Kidney capillary endothelial cell (primary cell): ENCODE measurements around the gene TOR3A.

Source experiments
- DNase-seq: peaks from one replicate; pipeline ENCODE4 v3.0.0-alpha.2; 2018; ENCODE audit warnings: low spot score

TOR3A gene

DNA sequence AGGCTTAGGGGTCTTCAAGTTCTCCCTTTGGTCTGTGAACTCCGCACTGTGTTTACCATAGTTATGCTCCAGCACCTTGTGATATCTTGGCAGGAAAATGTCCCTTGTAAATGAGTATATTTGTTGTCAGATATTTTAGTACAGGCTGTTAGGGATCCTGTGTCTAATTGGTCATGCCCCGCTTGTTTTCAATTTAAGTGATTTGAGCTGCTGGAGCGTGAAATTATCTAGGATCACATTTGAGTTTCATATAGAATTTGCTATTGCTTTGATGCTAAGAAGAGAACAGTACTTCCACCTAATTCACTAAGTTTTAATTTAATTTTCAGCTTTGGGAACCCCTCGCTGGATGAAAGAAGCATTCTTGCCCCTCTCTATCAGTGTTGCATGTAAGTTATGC lies 15.4 kb upstream of the TOR3A start:
- DNase-seq, result no peak

DNA sequence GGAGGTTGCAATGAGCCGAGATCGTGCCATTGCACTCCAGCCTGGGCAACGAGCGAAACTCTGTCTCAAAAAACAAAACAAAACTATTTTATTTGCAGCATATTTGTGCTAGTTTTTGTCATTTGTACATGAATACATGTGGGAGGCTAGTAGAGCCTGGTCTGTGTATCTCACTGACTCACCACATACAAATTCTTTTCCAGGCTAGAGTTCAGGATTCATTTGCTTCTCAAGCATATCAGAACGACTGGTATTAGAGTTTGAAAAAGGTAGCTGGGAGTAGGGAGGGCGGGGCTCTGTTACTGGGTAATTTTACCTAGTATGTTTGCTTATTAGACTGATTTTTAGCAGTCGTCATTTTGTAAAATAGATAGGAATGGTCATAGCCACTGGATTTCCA lies 4.5 kb upstream of the TOR3A start:
- no peak for DNase-seq

DNA sequence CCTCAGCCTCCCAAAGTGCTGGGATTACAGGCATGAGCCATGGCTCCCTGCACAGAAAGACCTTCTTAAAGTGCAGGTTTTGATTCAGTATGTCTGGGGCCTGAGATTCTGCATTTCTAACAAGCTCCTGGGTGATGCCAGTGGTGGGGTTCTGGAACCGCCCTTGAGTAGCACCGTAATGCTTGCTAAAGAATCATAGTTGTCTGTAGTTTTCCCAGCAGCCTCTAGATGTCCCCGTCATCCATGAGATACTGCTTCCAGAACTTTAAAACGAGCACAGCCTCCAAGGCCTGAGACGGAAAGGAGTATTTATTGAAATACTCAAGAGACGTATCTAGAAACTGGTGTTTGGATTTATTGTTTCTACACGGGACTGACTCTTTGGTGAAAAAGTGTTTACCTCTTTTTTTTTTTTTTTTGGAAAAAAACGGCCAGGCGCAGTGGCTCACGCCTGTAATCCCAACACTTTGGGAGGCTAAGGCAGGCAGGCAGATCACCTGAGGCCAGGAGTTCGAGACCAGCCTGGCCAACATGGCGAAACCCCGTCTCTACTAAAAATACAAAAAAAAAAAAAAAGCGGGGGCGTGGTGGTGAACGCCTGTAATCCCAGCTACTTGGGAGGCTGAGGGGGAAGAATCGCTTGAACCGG lies 2.6 kb upstream of the TOR3A start:
- peak; percentile 79 for DNase-seq

DNA sequence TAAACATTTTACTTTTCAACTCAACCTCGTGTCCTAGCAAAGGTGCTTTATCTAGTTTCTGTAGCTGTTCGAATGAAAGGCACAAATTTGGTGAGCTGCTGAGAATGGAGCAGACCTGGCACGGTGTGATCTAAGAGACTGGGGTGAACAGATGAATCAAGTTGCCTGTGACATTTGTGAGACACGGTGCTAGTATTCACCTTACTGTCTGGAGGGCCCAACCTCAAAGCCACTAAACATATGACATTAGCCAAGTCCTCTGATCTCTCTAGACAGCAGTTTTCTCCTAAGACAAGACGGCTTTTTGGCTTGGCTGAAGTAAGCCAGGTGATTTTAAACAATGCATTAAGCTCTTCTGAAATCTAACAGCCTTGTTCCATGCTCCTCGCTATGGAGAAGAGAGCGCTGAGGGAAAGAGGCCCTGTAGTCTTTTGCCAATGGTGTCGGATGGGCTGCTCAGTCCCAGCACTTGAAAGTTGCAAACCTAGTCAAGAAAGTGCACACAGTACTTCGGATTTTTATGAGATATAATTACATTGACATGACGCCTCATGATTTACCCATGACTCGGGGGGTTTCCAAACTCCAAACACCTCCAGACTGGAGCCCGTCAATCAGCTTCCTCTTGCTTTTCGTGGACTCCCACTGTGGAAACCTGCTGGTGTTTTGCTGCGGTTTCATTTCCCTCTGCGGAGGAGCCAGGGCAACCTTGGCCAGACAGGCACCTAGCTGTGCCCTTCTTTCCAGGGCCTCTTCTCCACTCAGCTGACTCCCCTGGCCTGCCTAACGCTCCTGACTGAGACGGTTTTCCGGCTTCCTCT lies 794 bp upstream of the TOR3A start:
- DNase-seq, result no peak

DNA sequence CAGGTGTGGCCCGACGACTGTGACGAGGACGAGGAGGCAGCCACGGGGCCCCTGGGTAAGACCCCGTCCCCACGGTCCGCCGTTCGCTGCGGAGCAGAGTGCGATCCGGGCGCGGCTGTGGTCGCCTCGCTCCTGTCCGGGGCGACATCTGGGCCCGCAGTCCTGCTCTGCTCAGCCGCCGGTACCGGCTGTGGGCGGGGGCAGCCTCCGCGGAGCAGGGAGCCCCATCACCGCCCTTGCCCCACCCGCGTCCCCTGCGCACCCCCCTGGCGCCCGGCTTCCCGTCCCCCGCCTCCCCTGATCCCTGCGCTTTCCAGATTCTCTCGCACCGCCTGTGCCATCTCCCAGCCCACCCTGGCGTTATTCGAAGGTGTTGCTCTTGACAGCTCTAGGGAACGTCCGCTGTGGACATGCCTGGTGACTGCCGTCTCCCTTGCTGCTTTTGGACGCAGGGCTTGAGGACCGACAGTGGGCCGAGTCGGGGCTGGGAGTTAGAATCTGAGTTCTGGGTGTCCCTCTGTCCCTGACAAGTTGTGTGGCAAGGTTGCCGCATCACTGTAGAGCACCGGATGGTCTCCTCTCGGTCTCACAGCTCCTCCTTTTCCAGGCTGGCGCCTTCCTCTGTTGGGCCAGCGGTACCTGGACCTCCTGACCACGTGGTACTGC lies 596 bp downstream of the TOR3A start:
- peak; percentile 40 for DNase-seq

DNA sequence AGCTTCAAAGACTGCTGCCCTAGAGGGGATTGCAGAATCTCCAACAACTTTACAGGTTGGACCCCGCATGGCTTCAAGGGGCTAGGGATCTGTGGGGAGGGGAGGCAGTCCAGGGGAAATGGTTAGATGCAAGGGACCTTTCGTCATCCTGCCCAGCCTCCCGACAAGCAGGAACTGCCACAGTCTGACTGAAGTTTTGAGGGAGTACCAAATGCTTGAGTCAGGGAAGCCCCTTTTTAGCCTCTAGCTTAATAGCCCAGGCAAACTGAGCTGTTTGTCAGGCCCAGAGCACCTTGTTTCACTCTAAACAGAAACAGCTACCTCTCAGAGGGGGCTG lies 1.1 kb downstream of the TOR3A start:
- DNase-seq, result peak; percentile 41

DNA sequence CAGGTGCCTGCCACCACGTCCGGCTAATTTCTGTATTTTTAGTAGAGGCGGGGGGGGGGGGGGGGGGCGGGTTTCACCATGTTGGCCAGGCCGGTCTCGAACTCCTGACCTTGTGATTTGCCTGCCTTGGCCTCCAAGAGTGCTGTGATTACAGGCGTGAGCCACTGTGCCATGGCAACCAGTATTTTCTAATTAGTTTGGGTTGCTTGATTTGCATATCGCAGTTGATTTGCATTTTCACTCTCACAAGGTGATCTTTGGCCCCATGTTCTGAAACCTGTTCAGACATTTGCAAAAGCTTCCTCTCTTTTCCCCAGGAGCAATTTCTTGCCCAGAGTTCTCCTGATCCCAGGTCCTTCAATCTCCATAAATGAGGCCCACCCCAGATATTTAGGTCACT lies 1.7 kb downstream of the TOR3A start:
- no peak for DNase-seq

DNA sequence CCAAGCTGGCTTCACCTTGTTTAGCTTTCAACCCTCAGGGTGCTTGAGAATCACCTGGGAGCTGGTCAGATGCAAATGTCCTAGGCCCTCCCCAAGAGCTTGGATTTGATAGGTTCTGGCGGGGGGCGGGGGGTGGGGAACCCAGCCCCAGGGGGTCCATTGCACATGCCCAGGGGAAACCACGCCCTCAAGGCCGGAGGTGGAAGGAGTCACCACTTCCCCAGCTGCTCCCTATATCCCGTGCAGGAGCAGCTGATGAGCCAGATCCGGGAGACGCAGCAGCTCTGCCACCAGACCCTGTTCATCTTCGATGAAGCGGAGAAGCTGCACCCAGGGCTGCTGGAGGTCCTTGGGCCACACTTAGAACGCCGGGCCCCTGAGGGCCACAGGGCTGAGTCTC lies 5.8 kb downstream of the TOR3A start:
- peak; percentile 81 for DNase-seq

DNA sequence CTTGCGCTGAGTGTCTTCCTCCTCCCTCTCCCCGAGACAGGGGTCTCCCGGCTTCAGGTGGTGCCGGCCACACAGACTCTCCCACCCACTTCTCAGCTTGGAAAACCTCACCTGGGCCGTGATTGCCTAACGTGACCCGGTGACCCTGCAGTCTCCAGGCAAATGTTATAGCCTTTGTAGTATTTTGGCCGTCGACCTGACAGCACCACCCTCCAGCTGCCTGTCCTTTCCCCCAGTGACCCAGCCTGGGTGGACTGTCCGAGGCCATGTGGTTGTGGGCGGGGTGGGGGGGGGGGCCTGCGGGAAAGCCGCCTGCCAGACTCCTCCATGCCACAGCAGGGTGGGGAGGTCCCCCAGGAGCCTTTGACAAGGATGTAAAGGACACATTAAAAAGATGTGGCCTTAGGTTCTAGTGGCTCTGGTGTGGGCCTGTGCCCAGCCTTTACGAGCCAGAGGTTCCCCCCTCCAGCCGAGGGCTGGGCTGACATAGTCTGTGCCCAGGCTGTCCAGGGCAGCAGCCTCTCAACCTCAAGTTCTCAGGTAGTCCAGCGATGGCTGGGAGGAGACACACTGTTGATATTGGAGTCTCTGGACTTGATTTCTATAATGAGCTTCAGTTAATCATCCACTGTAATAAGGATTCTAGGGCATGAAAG lies 8.1 kb downstream of the TOR3A start:
- no peak for DNase-seq

DNA sequence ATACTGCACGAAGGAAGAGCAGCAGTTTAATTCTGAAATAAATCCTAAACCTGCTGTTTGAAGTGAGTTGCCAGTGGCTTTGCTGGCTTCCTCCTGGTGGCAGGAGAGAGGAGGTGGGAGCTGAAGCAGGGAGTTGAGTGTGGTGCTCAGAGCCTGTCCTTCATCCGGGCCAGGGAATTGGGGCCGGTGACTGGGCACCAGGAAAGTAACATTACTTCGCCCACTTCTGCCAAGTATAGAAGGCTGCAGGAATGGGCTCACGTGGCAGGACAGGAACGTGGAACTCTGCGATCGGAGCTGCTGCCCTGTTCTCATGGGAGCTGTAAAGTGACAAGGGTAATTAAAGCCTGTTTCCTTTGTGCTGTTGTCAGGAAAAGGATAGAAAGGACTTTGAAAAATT lies 8.7 kb downstream of the TOR3A start:
- no peak for DNase-seq

DNA sequence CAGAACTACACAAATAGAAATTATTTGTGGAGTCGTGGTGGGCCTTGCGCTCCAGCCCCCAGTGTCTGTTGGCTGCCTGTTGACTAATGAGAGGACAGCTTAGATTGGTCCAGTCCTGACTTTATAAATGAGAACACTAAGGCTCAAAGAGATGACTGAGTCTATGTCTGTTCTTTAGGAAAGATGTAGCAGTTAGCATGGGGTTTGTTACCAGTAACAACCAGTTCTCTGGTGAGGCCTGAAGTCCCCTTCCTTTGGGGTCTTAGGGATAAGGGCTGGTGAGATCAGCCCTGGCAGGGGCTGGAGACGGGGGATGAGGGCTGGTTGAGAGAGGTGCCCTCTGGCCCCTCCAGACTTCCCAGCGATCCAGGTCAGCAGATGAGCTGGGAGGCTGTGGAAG lies 9.1 kb downstream of the TOR3A start:
- DNase-seq, result no peak

DNA sequence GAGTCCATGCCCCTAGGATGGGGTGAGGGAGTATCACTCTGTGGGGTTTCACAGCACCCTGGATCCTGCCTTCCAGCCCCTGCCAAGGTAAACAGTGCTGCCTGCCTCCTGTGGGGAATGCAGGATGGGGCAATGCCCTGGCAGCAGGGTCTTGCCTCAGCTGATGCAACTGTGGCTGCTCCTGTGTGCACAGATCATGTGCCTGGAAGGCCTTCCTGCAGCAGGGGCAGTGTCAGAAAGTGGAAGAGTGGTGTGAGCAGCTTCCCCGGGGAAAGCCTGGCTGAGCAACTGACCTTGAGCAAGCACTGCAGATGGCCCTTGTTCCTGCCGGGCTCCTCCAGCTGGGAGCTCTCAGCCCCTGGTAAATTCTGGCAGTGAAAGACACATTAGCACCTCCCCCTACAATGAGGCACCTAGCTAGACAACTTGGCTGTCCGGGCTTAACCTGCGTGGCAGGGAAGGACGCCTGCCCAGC lies 9.9 kb downstream of the TOR3A start:
- no peak for DNase-seq

DNA sequence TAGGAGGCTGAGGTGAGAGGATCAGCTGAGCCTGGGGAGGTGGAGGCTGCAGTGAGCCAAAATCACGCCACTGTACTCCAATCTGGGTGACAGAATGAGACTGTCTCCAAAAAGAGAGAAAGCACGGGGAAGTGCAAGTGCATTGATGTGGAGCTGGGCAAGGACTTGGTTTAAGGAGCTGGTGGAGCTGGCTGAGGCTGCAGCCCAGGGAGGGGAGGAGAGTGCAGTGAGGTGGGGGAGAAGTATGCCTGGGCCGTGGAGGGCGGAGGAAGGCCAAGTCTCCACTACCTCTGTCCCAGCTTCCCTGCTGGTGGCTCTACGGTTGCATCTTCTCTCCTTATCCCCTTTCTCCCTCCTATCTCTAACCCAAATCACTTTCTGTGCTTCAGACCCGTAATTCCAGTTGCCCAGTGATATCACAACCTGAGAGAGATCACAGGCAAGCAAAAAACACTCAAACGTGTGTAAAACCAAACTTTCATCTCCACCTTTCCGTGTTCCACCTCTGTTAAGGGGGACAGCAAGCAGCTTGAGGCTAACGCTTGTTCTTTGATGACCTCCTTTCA lies 11.1 kb downstream of the TOR3A start:
- no peak for DNase-seq

DNA sequence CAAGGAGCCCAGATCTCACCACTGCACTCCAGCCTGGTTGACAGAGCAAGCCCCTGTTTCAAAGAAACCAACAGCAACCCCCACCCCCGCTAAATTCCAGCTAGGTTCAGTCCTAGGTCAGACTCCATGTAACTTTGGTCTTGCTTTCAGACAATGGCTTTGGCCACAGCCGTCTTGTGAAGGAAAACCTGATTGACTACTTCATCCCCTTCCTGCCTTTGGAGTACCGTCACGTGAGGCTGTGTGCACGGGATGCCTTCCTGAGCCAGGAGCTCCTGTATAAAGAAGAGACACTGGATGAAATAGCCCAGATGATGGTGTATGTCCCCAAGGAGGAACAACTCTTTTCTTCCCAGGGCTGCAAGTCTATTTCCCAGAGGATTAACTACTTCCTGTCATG lies 12.9 kb downstream of the TOR3A start:
- DNase-seq, result peak; percentile 47

DNA sequence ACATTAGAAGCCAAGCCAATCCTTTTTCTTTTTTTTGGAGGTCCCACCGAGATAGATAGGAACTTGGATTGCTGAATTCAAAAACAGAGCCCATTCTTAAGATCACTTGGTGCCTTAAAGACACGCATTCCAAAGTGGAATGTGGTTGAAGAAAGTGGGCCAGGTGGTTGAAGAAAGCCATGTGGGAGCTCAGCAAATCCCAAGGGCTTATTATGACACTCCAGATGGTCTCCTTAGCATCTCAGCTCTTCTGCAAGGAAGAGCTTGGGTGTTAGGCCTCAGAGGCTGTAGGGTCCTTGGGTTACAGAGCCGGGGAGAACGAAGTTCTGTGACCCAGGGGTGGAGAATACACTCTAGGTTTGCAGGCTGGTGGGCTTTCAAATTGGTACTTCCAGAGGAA lies 13.5 kb downstream of the TOR3A start:
- no peak for DNase-seq

DNA sequence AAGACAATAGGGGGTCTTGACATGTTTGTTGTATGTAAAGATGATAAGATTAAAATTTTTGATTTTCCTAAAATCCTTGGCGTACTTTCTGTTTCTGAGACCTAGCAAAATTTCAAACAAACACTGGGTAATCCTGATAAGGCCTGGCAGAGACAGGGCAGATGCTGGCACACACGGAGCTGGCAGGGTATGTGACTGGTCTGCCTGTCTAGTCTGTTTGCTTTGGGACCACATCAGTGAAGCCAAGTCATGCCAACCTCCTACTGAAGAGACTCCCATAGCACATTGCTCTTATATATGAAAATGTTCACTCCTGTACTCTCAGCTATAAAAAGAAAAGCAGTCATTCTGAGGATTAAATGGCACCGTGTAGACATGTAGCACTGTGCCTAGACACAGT lies 14.1 kb downstream of the TOR3A start:
- DNase-seq, result no peak

DNA sequence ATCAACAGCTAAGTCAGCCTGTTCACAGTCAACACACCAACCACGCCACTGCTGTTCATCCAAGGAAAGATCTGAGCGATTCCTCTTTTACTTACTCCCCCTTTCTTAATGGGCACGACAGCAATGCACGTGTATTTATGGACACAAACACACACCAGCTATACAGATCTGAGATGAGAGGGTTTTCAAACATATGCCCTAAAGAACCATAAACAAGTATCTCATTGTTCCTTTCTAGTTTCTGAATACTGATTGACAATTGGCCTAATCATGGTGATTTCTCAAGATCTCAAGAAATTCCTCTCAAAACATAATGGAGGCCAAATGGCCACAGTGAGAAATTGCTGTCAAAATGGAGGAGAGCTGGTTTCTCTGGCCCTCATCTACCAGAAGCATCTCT lies 18.0 kb downstream of the TOR3A start:
- no peak for DNase-seq

DNA sequence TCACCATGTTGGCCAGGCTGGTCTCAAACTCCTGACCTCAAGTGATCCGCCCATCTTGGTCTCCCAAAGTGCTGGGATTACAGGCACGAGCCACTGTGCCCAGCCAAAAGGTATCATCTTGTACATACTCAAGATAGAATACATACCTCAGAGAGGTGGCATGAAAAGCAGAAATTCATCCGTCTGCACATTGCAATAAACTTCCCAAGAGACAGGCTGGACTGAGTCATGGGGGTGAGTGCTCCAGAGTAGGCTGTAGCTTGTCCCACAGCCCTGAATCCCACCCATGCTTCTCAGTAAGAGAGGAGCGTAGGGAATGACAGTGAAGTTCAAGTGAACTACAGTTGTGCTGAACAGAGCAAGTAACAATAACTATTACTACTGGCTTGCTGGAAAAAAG lies 19.7 kb downstream of the TOR3A start:
- DNase-seq, result no peak

DNA sequence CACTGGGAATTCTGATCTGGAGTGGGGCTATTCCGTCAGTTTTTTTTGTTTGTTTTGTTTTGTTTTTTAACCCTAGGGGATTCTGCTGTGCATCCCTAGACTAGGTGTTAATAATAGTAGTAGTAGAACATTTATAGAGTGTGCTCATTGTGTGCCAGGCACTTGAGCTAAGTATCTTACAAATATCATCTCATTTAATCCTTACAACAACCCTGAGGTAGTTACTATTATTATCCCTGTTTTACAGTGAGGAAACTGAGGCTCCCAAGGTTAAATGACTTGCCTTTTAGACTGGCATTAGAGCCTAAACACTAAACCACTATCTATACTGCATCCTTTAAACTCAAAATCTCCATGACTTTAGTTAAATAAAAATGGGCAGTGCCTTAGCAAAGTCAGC lies 22.1 kb downstream of the TOR3A start:
- DNase-seq, result no peak

DNA sequence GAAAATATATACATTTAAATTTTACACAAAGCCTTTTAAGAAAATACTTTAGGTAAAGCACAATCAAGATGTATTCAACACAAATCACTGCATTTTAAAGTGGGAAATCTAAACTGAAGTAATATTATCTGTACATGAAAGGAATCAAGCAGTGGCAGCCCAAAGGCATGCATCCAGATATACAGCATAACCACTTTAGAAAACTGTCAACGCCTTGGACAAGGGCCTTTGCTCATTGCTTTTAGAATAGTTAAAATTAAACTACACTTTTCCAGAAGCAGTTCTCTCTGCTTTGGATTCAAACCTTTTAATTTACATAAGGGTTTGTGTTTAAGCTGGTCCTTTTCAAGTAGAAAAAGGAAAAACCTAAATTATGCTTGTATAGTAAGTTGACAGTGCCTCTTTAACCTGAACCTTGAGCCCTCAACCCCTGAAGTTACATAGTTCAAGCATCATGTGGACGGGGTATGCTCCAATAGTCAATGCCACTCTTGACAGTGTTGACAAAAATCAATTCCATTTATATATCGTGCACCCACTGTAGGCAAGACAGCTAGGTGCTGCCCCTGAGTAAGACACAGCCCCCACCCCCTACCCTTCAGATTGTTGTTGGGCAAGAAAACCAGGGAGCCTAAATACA lies 22.9 kb downstream of the TOR3A start:
- DNase-seq, result no peak

DNA sequence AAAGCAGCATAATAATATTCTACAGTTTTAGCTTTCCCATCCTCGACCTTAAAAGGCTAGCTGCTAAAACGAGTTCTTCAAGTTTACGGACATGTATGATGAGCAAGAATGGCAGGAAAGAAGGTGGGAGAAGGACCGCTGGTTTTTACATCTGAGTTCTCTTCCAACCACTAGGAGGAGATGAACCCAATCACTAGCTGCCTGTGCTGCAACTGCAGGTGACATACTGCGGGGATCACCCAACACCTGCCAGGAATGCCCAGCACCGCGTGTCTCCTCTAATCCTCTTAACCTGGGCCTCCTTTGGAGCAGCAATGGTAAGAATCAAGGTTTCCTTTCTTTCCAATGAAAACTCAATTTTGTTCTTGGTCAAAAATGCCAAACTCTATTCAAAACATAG lies 23.5 kb downstream of the TOR3A start:
- DNase-seq, result no peak
